Upper lobe of right lung (tissue), 1 donor: ENCODE results near the gene AIG1. TPM values are rescaled to one million over a fixed set of nuclear protein-coding genes. Genes with fewer than 3 reads are reported as not detected.

Experiments
- ATAC-seq: fragments of 200-7000 bp; cut with Tn5 transposase; one replicate; pipeline ENCODE4 v1.9.1; 2020; ENCODE audit warnings: mild to moderate bottlenecking, moderate library complexity
- DNase-seq: peaks from one replicate; pipeline ENCODE4 v3.0.0-alpha.2; 2020
- H3K27ac ChIP-seq: fragments of 200-600 bp; one replicate; pipeline ENCODE4 v1.8.0; 2022
- H3K27me3 ChIP-seq: fragments of 200-600 bp; one replicate; pipeline ENCODE4 v1.8.0; 2022; ENCODE audit warnings: mild to moderate bottlenecking
- H3K36me3 ChIP-seq: fragments of 200-600 bp; one replicate; pipeline ENCODE4 v1.8.0; 2022
- H3K4me1 ChIP-seq: fragments of 200-600 bp; one replicate; pipeline ENCODE4 v1.8.0; 2022
- H3K4me3 ChIP-seq: fragments of 200-600 bp; one replicate; pipeline ENCODE4 v1.8.0; 2022; ENCODE audit warnings: mild to moderate bottlenecking
- H3K9me3 ChIP-seq: fragments of 200-600 bp; one replicate; pipeline ENCODE4 v1.8.0; 2022
- CTCF ChIP-seq: fragments of 200-600 bp; IDR thresholded peaks from one replicate; pipeline ENCODE4 v1.8.0; 2022; ENCODE audit warnings: antibody characterized with exemption
- intact Hi-C: fragments of 100-400 bp; cut with DNase I; formaldehyde crosslinking; loops from one replicate; pipeline ENCODE4 v1.11.0; 2022
- total RNA-seq: library from RNA; stranded (reverse); fragmentation: NEBNext Ultra II Directional; extraction: Animal tissue kit (Norgen Biotek cat#: 25700); gene quantifications from one replicate; pipeline ENCODE4 v1.2.1, GENCODE V29; 2021
- donor health status: DM: no; HTN: yes; CAD: no; lungs with severe emphysema.

AIG1 gene
- total RNA-seq, 1 donor from 2014 or later: 26.8 TPM

DNA sequence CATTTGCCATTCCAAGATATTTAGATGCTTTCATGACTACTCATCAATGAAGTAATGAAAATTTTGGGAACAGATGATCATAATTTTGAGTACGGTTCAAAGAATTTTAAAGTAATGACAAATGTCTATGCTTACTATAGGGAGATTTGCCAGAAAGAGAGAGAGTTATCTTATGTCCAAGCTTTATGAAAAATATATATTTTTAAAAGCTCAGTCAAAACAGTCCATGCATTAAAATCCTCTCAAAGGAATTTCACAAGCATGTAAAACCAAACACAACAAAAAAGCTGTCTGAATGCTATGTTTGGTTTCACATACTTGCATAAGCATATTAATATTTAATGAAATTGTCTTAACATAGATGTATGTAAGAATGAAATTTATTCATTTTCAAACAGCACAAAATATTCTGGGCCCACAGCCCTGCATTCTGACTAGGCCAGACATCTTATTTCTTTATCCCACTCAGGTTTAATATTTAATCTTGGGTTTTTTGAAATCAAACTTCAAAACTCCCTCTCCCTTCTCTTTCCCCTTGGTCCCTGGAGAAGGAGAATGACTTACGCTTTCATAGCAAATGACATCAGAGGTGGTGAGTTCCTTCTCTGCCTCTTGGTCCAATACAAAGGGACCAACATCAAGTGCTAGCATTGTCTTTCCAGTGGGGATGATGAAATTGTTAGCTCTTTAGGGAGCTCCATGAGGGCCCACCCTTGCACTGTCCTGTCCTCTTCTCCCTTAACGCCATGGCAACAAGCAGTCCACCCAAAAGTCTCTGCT is 295.6 kb downstream of the AIG1 start:
- no peak for TF ChIP-seq CTCF
- no peak overlapping the region for H3K4me3 ChIP-seq
- H3K36me3 ChIP-seq: no peaks in the 10 kb centered on the region
- intact Hi-C loops: no loop called here
- ATAC-seq (no peak), DNase-seq (no peak)
- H3K27me3 ChIP-seq: no peaks in the 10 kb centered on the region
- no peaks in the 10 kb centered on the region for H3K4me1 ChIP-seq
- no peak overlapping the region for H3K27ac ChIP-seq
- H3K9me3 ChIP-seq: no peaks in the 10 kb centered on the region

GRCh38 chr6:143357152-143357551 is 296.5 kb downstream of the AIG1 start:
- no peak for ATAC-seq

DNA sequence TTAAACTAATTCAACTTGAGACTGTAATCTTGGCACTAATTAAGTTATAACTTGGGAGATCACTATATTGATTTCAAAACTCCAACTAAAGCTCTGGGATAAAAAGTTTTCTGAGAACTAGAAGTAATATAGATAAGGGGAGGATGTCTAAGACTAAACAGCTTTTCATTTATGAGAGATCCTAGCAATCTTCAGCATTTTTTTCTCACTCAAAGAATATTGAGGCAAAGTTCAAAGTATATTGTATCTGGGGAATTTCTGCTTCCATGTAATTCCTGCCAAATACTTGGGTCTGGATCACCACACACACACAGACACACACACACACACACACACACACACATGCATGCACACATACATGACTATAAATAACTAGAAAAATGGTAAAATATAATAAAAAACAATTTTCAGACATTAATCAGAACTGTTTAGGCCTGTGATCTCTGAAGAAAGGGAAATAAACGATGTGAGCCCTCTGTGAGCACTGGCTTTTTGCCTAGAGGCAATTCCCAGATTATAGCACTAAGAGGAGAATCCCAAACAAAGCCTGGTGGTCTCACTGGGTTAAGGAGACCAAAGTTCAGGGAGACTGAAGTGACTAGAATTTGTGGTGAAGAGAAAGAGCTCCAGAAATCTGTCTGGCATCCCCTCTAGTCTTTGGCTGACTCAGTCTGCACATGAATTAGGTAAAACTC is 297.0 kb downstream of the AIG1 start:
- Histone ChIP-seq H3K27ac (no peak overlapping the region), H3K9me3 (no peaks in the 10 kb centered on the region), H3K36me3 (no peaks in the 10 kb centered on the region), H3K27me3 (no peaks in the 10 kb centered on the region), H3K4me3 (no peak overlapping the region), H3K4me1 (no peaks in the 10 kb centered on the region)
- ATAC-seq (no peak), DNase-seq (no peak)
- intact Hi-C loops: no loop called here
- no peak for TF ChIP-seq CTCF

More at GRCh38 chr6:143357152-143357551, 296.5 kb downstream of the AIG1 start:
- no peak overlapping the region for H3K4me3 ChIP-seq
- H3K4me1 ChIP-seq: no peaks in the 10 kb centered on the region
- H3K27ac ChIP-seq: no peak overlapping the region
- no peak for TF ChIP-seq CTCF
- H3K27me3 ChIP-seq: no peaks in the 10 kb centered on the region
- no peaks in the 10 kb centered on the region for H3K9me3 ChIP-seq
- no peak for DNase-seq
- intact Hi-C loops: no loop called here
- no peaks in the 10 kb centered on the region for H3K36me3 ChIP-seq

- DNase-seq: no peak
- no peak for TF ChIP-seq CTCF
- no peak overlapping the region for H3K4me3 ChIP-seq
- no peaks in the 10 kb centered on the region for H3K4me1 ChIP-seq
- no peak overlapping the region for H3K27ac ChIP-seq
- intact Hi-C loops: no loop called here
- no peaks in the 10 kb centered on the region for H3K36me3 ChIP-seq
- no peaks in the 10 kb centered on the region for H3K27me3 ChIP-seq
- H3K9me3 ChIP-seq: no peaks in the 10 kb centered on the region
- ATAC-seq: no peak
Observed at GRCh38 chr6:143361536-143362191, 301.0 kb downstream of the AIG1 start.

DNA sequence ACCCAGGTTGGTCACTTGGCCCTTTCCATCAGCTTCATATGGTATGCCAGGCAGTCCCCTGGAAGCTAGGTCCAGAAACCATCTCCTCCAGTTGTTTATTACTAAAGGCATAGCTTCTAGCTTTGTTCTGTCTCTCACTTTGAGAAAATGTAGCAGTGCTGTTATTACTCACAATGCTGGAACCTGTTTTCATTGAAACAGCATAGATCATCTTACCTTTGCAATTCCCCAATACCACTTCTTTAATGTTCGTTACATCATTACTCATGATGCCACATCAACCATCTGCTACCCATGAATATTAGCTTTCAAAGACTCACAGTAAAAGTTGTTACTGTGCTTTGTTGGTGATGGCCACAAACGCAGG is 301.5 kb downstream of the AIG1 start:
- no peak for TF ChIP-seq CTCF
- no peak overlapping the region for H3K27ac ChIP-seq
- H3K4me3 ChIP-seq: no peak overlapping the region
- H3K9me3 ChIP-seq: no peaks in the 10 kb centered on the region
- no peaks in the 10 kb centered on the region for H3K27me3 ChIP-seq
- no peaks in the 10 kb centered on the region for H3K36me3 ChIP-seq
- ATAC-seq (no peak), DNase-seq (no peak)
- no peaks in the 10 kb centered on the region for H3K4me1 ChIP-seq
- intact Hi-C loops: no loop called here
